SK-N-SH (cell line): ENCODE measurements around the gene THAP7. TPM values are rescaled to one million over a fixed set of nuclear protein-coding genes. Genes with fewer than 3 reads are reported as not detected.

Experiments used
- CTCF ChIA-PET: fragments of 300-600, 350-600 bp; formaldehyde crosslinking; extraction: SDS; loops from one replicate; lab custom pipeline; 2021; lab: Yijun Ruan, JAX
- POLR2A ChIA-PET: fragments of 350-600 bp; sonication (Branson Sonifier 250); formaldehyde crosslinking; extraction: SDS; loops from one replicate; lab custom pipeline; 2020; ENCODE audit warnings: antibody characterized with exemption, inconsistent platforms; lab: Yijun Ruan, JAX
- DNase-seq: peaks from one replicate; pipeline ENCODE4 v3.0.0; 2012
- H2AFZ ChIP-seq: fragments of 200-600 bp; sonication (generic); 2 replicates; pipeline ENCODE4 v1.8.1; 2016; ENCODE audit warnings: antibody characterized with exemption, mild to moderate bottlenecking, low read depth
- H3F3A ChIP-seq: fragments of 200-600 bp; sonication (generic); replicated peaks from 2 replicates; pipeline ENCODE3; 2016; ENCODE audit warnings: antibody characterized with exemption, mild to moderate bottlenecking; ENCODE audit not compliant: insufficient read depth
- H3K27ac ChIP-seq, 2 experiments: fragments of 200-500 bp in 1 of 2; fragments of 200-600 bp in 1 of 2; sonication (Bioruptor generic) in 1 of 2; sonication (generic), shearing (Covaris generic) in 1 of 2; 2 replicates each; pipeline versions ENCODE4 v1.5.1 to v1.6.1; 2014 to 2016; ENCODE audit warnings: low read depth in 2 of 2, inconsistent platforms in 1 of 2, low read length in 1 of 2, mild to moderate bottlenecking in 1 of 2, mixed read lengths in 1 of 2
- H3K27me3 ChIP-seq: fragments of 200-600 bp; sonication (generic), shearing (Covaris generic); 2 replicates; pipeline ENCODE4 v1.6.1; 2016; ENCODE audit warnings: mixed run types; ENCODE audit not compliant: insufficient read depth
- H3K36me3 ChIP-seq, 2 experiments: fragments of 200-500 bp in 1 of 2; fragments of 200-600 bp in 1 of 2; sonication (Bioruptor generic) in 1 of 2; sonication (generic) in 1 of 2; replicated peaks in 1 of 2; 2 replicates each; pipeline versions ENCODE3 to v1.5.1; 2014 to 2016; ENCODE audit warnings: low read length in 1 of 2, mild to moderate bottlenecking in 1 of 2; ENCODE audit not compliant: insufficient read depth in 2 of 2, control insufficient read depth in 1 of 2
- H3K4me1 ChIP-seq, 2 experiments: fragments of 200-500 bp in 1 of 2; fragments of 200-600 bp in 1 of 2; sonication (Bioruptor generic) in 1 of 2; sonication (generic), shearing (Covaris generic) in 1 of 2; 2 replicates each; pipeline versions ENCODE4 v1.5.1 to v1.6.1; 2014 to 2016; ENCODE audit warnings: low read depth in 1 of 2, low read length in 1 of 2, mixed run types in 1 of 2; ENCODE audit not compliant: insufficient read depth in 2 of 2, control insufficient read depth in 1 of 2
- H3K4me2 ChIP-seq: fragments of 200-600 bp; sonication (generic), shearing (Covaris generic); 2 replicates; pipeline ENCODE4 v1.6.1; 2017; ENCODE audit warnings: mixed run types
- H3K4me3 ChIP-seq, 2 experiments: fragments of 200-500 bp in 1 of 2; fragments of 200-600 bp in 1 of 2; sonication (Bioruptor generic) in 1 of 2; sonication (generic), shearing (Covaris generic) in 1 of 2; 2 replicates each; pipeline versions ENCODE4 v1.5.1 to v1.8.1; 2014 to 2016; ENCODE audit warnings: low read depth in 2 of 2, inconsistent platforms in 1 of 2, low read length in 1 of 2, mild to moderate bottlenecking in 1 of 2, mixed read lengths in 1 of 2, moderate library complexity in 1 of 2
- H3K79me2 ChIP-seq: fragments of 200-600 bp; sonication (generic); 2 replicates; pipeline ENCODE4 v1.8.1; 2017; ENCODE audit warnings: mild to moderate bottlenecking; ENCODE audit not compliant: insufficient read depth
- H3K9ac ChIP-seq: fragments of 200-600 bp; sonication (generic); 2 replicates; pipeline ENCODE4 v1.6.1; 2017; ENCODE audit warnings: mixed run types
- H3K9me2 ChIP-seq: fragments of 200-600 bp; sonication (generic); 2 replicates; pipeline ENCODE4 v1.6.1; 2017; ENCODE audit warnings: mixed run types
- H3K9me3 ChIP-seq: fragments of 200-600 bp; sonication (generic); 2 replicates; pipeline ENCODE4 v1.6.1; 2017; ENCODE audit warnings: mixed run types, mild to moderate bottlenecking, moderate library complexity
- H4K20me1 ChIP-seq: fragments of 200-600 bp; sonication (generic); 2 replicates; pipeline ENCODE4 v1.6.1; 2017; ENCODE audit warnings: mild to moderate bottlenecking, mixed run types; ENCODE audit not compliant: insufficient read depth
- CHD2 ChIP-seq: fragments of 150-350 bp; IDR thresholded peaks from 2 replicates; pipeline ENCODE4 v1.6.1; 2018; ENCODE audit warnings: low read length; ENCODE audit not compliant: partially characterized antibody
- EZH2phosphoT487 ChIP-seq: fragments of 200-600 bp; sonication (generic); IDR thresholded peaks from 2 replicates; pipeline ENCODE4 v1.6.1; 2017; ENCODE audit warnings: low read depth, mixed run types, mild to moderate bottlenecking, antibody characterized with exemption, moderate library complexity, borderline replicate concordance
- FOSL2 ChIP-seq: IDR thresholded peaks from 2 replicates; pipeline ENCODE4 v1.4.0; 2012; ENCODE audit warnings: low read depth, mild to moderate bottlenecking, moderate library complexity, borderline replicate concordance
- FOXM1 ChIP-seq: IDR thresholded peaks from 2 replicates; pipeline ENCODE4 v1.4.0; 2012; ENCODE audit warnings: low read depth, mild to moderate bottlenecking
- JUND ChIP-seq: IDR thresholded peaks from 2 replicates; pipeline ENCODE4 v1.4.0; 2012
- MAX ChIP-seq: IDR thresholded peaks from 2 replicates; pipeline ENCODE4 v1.4.0; 2012; ENCODE audit warnings: low read depth
- MXI1 ChIP-seq: IDR thresholded peaks from 2 replicates; pipeline ENCODE4 v1.6.1; 2012; ENCODE audit warnings: mild to moderate bottlenecking, low read depth, low read length, improper control_type of control experiment
- NFIC ChIP-seq: IDR thresholded peaks from 2 replicates; pipeline ENCODE4 v1.4.0; 2012; ENCODE audit warnings: borderline replicate concordance
- RAD21 ChIP-seq: IDR thresholded peaks from 2 replicates; pipeline ENCODE4 v1.6.1; 2012; ENCODE audit warnings: mild to moderate bottlenecking, low read length
- RCOR1 ChIP-seq: fragments of 150-350 bp; IDR thresholded peaks from 2 replicates; pipeline ENCODE4 v1.6.1; 2017; ENCODE audit warnings: antibody characterized with exemption, low read length
- RFX5 ChIP-seq: IDR thresholded peaks from 2 replicates; pipeline ENCODE4 v1.6.1; 2012; ENCODE audit warnings: mild to moderate bottlenecking, improper control_type of control experiment, low read length
- SMC3 ChIP-seq: IDR thresholded peaks from 2 replicates; pipeline ENCODE4 v1.6.1; 2012; ENCODE audit warnings: low read depth, low read length, improper control_type of control experiment
- TEAD4 ChIP-seq: IDR thresholded peaks from 2 replicates; pipeline ENCODE4 v1.4.0; 2012; ENCODE audit warnings: mild to moderate bottlenecking, borderline replicate concordance; ENCODE audit not compliant: insufficient read depth
- USF2 ChIP-seq: fragments of 150-350 bp; IDR thresholded peaks from 2 replicates; pipeline ENCODE4 v1.6.1; 2017; ENCODE audit warnings: antibody characterized with exemption, low read length, low read depth, borderline replicate concordance
- WGBS: methylation state at CpG from one replicate; pipeline ENCODE4 v1.1.6; 2017; ENCODE audit warnings: low lambda C conversion rate; 5-methylcytosine and 5-hydroxymethylcytosine counted together
- polyA plus RNA-seq, 3 experiments: library from polyadenylated mRNA; depleted of rRNA; stranded (reverse); fragments of >200 nt; gene quantifications; 2 replicates each; pipeline ENCODE4 v1.2.3, GENCODE V29; 2012
- TF ChIP-seq, protein P1 (sequence below): IDR thresholded peaks from 2 replicates; pipeline ENCODE4 v1.4.0; 2012; ENCODE audit warnings: low read depth, borderline replicate concordance
- TF ChIP-seq, protein P2 (sequence below): IDR thresholded peaks from 2 replicates; pipeline ENCODE4 v1.4.0; 2012; ENCODE audit warnings: low read depth, borderline replicate concordance
- TF ChIP-seq, protein P3 (sequence below): IDR thresholded peaks from 2 replicates; pipeline ENCODE4; 2012

THAP7 gene
- polyA plus RNA-seq, 1 of the 3 experiments (the other 2 are of a cell fraction), result 32.0 TPM

DNA sequence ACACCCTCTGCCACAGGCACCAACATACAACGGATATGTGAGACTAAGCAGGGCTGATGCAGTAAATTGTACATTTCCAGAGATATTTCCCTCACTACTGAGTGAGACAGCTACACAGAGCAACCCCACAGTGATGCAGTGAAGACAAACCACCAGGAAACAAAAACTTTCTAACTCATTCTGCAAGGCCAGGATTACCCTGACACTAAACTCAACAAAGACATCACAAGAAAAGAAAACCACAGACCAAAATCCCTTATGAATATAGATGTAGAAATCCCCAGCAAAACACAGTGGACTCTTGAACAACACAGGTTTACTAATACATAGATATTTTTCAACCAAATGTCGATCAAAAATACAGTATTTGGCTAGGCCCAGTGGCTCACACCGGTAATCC lies 32.0 kb upstream of the THAP7 start:
- no peaks in the 10 kb centered on the region for H3K9me3 ChIP-seq
- ChIA-PET CTCF (interaction anchor here (1.0 kb wide), 1 partner anchor 13 kb away, joined by 3 read pairs; no protein-coding TSS in a partner anchor), POLR2A (no interaction called here)
- WGBS, result 76% methylated on average over 3 of the region's 3 CpGs
- no peaks in the 10 kb centered on the region for H3K36me3 ChIP-seq
- H3K27ac ChIP-seq, result no peak overlapping the region
- no peak overlapping the region for H2AFZ ChIP-seq
- TF ChIP-seq, protein P1, sequence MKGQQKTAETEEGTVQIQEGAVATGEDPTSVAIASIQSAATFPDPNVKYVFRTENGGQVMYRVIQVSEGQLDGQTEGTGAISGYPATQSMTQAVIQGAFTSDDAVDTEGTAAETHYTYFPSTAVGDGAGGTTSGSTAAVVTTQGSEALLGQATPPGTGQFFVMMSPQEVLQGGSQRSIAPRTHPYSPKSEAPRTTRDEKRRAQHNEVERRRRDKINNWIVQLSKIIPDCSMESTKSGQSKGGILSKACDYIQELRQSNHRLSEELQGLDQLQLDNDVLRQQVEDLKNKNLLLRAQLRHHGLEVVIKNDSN, result no peak
- TF ChIP-seq USF2, result no peak
- no peak for TF ChIP-seq JUND
- TF ChIP-seq NFIC, result no peak
- no peak for TF ChIP-seq SMC3
- TF ChIP-seq EZH2phosphoT487, result no peak
- no peak for TF ChIP-seq RCOR1
- TF ChIP-seq, protein P2, sequence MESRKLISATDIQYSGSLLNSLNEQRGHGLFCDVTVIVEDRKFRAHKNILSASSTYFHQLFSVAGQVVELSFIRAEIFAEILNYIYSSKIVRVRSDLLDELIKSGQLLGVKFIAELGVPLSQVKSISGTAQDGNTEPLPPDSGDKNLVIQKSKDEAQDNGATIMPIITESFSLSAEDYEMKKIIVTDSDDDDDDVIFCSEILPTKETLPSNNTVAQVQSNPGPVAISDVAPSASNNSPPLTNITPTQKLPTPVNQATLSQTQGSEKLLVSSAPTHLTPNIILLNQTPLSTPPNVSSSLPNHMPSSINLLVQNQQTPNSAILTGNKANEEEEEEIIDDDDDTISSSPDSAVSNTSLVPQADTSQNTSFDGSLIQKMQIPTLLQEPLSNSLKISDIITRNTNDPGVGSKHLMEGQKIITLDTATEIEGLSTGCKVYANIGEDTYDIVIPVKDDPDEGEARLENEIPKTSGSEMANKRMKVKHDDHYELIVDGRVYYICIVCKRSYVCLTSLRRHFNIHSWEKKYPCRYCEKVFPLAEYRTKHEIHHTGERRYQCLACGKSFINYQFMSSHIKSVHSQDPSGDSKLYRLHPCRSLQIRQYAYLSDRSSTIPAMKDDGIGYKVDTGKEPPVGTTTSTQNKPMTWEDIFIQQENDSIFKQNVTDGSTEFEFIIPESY, result no peak
- TF ChIP-seq TEAD4, result no peak
- no peak for TF ChIP-seq FOXM1
- TF ChIP-seq, protein P3, sequence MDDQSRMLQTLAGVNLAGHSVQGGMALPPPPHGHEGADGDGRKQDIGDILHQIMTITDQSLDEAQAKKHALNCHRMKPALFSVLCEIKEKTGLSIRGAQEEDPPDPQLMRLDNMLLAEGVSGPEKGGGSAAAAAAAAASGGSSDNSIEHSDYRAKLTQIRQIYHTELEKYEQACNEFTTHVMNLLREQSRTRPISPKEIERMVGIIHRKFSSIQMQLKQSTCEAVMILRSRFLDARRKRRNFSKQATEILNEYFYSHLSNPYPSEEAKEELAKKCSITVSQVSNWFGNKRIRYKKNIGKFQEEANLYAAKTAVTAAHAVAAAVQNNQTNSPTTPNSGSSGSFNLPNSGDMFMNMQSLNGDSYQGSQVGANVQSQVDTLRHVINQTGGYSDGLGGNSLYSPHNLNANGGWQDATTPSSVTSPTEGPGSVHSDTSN, result no peak
- TF ChIP-seq FOSL2, result no peak
- no peak for TF ChIP-seq RAD21
- TF ChIP-seq MXI1, result no peak
- no peak for TF ChIP-seq MAX
- TF ChIP-seq CHD2, result no peak
- no peak for TF ChIP-seq RFX5
- no peaks in the 10 kb centered on the region for H3K9me2 ChIP-seq
- no peak for DNase-seq
- no peaks in the 10 kb centered on the region for H3K27me3 ChIP-seq
- no peak overlapping the region for H3K4me3 ChIP-seq
- H3K4me2 ChIP-seq, result no peak overlapping the region
- H3F3A ChIP-seq, result peaks cover 11% of the 10 kb centered on the region
- H3K9ac ChIP-seq, result no peak overlapping the region
- peaks cover 8% of the 10 kb centered on the region in 2 experiments; a peak in 2 of 4 replicates for H3K4me1 ChIP-seq
- no peaks in the 10 kb centered on the region for H4K20me1 ChIP-seq
- no peaks in the 10 kb centered on the region for H3K79me2 ChIP-seq
